Measurements from ENCODE around the gene BLNK. TPM values are rescaled to one million over a fixed set of nuclear protein-coding genes. Genes with fewer than 3 reads are reported as not detected.

Gene BLNK
- total RNA-seq, 2 donors from 2014 or later, result 0.39 to 0.41 TPM

Other genes with a start within 250 kb of the BLNK start
- 1 to 10 TPM; 2.2 to 3.3 TPM for gene CCNJ, start 228.0 kb downstream of the BLNK start, total RNA-seq
- 1 to 10 TPM; 6.2 to 8.1 TPM for gene ZNF518A, start 141.3 kb downstream of the BLNK start, total RNA-seq
- not detected for gene DNTT, start 32.9 kb upstream of the BLNK start, total RNA-seq
- gene OPALIN, start 87.4 kb upstream of the BLNK start, total RNA-seq, result not detected
- under 1 TPM; 0.24 to 0.96 TPM for gene TLL2, start 242.4 kb upstream of the BLNK start, total RNA-seq

Data from right atrium auricular region (tissue), 2 donors.